ENCODE measurements around the gene LCK.

DNA sequence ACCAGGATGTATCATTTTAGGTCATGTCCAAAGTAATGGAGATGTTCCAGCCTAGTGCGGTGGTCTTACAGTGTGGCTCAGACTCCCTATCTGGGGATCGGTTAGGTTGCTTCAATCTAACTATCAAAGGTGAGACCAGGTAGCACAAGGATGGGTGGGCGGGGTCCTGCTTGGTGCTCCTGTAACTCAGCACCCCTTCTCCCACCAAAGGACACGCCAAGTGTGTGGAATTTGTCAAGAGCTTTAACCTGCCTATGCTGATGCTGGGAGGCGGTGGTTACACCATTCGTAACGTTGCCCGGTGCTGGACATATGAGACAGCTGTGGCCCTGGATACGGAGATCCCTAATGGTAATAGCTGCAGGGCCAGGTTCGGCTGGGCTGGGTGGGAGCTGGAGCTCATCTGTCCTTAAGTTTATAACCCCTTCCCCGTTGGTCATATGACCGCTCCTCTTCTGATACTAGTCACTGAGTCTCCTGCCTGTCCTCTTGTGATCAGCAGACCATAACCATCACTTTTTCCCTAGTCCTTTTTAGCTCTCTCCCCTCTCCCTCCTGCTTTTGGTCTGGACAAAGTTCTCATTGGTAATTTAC lies 79.6 kb downstream of the LCK start:
- TF ChIP-seq, protein P1, sequence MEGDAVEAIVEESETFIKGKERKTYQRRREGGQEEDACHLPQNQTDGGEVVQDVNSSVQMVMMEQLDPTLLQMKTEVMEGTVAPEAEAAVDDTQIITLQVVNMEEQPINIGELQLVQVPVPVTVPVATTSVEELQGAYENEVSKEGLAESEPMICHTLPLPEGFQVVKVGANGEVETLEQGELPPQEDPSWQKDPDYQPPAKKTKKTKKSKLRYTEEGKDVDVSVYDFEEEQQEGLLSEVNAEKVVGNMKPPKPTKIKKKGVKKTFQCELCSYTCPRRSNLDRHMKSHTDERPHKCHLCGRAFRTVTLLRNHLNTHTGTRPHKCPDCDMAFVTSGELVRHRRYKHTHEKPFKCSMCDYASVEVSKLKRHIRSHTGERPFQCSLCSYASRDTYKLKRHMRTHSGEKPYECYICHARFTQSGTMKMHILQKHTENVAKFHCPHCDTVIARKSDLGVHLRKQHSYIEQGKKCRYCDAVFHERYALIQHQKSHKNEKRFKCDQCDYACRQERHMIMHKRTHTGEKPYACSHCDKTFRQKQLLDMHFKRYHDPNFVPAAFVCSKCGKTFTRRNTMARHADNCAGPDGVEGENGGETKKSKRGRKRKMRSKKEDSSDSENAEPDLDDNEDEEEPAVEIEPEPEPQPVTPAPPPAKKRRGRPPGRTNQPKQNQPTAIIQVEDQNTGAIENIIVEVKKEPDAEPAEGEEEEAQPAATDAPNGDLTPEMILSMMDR (IDR thresholded peaks at IDR 0.05), result no peak
- no peak for TF ChIP-seq EZH2 (IDR thresholded peaks at IDR 0.05; ENCODE audit: borderline replicate concordance, insufficient read depth, low read depth, low read length, poor library complexity, severe bottlenecking)

Data from B cell (primary cell).